ENCODE measurements around the gene SYNDIG1L.
A peak's percentile ranks its signal among the peaks of the same experiment; 100 is the strongest.

The SYNDIG1L gene

GRCh38 chr14:74429991-74430390 is 4.0 kb upstream of the SYNDIG1L start:
- peak in 1 of 58 donors; percentile 35 for DNase-seq

GRCh38 chr14:74429221-74429691 is 3.2 kb upstream of the SYNDIG1L start:
- DNase-seq = no peak

- no peak for DNase-seq
Observed at GRCh38 chr14:74427651-74428050, 1.6 kb upstream of the SYNDIG1L start.

- peak in 5 of 58 donors; percentile 2 to 12 (median 8) for DNase-seq
Observed at GRCh38 chr14:74425525-74426201, 347 bp downstream of the SYNDIG1L start.

- DNase-seq = no peak
Observed at GRCh38 chr14:74424606-74425005, 1.4 kb downstream of the SYNDIG1L start.

- no peak for DNase-seq
Observed at GRCh38 chr14:74423246-74423645, 2.8 kb downstream of the SYNDIG1L start.

- no peak for DNase-seq
Observed at GRCh38 chr14:74421981-74422380, 4.0 kb downstream of the SYNDIG1L start.

GRCh38 chr14:74419086-74419485 is 6.9 kb downstream of the SYNDIG1L start:
- DNase-seq = no peak

- peak in 6 of 58 donors; percentile 2 to 10 (median 5) for DNase-seq
Observed at GRCh38 chr14:74418031-74418430, 8.0 kb downstream of the SYNDIG1L start.

- DNase-seq = no peak
Observed at GRCh38 chr14:74417611-74418010, 8.4 kb downstream of the SYNDIG1L start.

- no peak for DNase-seq
Observed at GRCh38 chr14:74417201-74417600, 8.8 kb downstream of the SYNDIG1L start.

GRCh38 chr14:74415115-74415437 is 10.9 kb downstream of the SYNDIG1L start:
- DNase-seq = no peak

GRCh38 chr14:74414403-74415114 is 11.5 kb downstream of the SYNDIG1L start:
- no peak for DNase-seq

GRCh38 chr14:74413627-74414026 is 12.4 kb downstream of the SYNDIG1L start:
- no peak for DNase-seq

GRCh38 chr14:74412753-74413152 is 13.3 kb downstream of the SYNDIG1L start:
- no peak for DNase-seq

- DNase-seq = no peak
Observed at GRCh38 chr14:74411671-74412070, 14.3 kb downstream of the SYNDIG1L start.

- DNase-seq = no peak
Observed at GRCh38 chr14:74409441-74409840, 16.6 kb downstream of the SYNDIG1L start.

GRCh38 chr14:74408870-74409269 is 17.1 kb downstream of the SYNDIG1L start:
- no peak for DNase-seq

GRCh38 chr14:74407801-74408154 is 18.2 kb downstream of the SYNDIG1L start:
- DNase-seq = no peak

- no peak for DNase-seq
Observed at GRCh38 chr14:74407021-74407800, 18.8 kb downstream of the SYNDIG1L start.

GRCh38 chr14:74405663-74406062 is 20.3 kb downstream of the SYNDIG1L start:
- DNase-seq = no peak

- DNase-seq = no peak
Observed at GRCh38 chr14:74404435-74404834, 21.6 kb downstream of the SYNDIG1L start.

Data from anterior cingulate cortex (tissue), 58 donors.